ENCODE measurements around the gene TP53BP2.

GRCh38 chr1:223763251-223763650 lies 82.5 kb downstream of the TP53BP2 start:
- TF ChIP-seq CTCF (IDR thresholded peaks at IDR 0.05) (no peak), POLR2A (IDR thresholded peaks at IDR 0.05) (no peak)
